Mucosa of gallbladder (tissue), 1 donor: ENCODE results near the gene IAH1. TPM values are rescaled to one million over a fixed set of nuclear protein-coding genes. Genes with fewer than 3 reads are reported as not detected.
"Not testable (repeated sequence)": the region's sequence is repeated elsewhere in the genome, so short reads cannot be mapped to it uniquely, and the experiment has no call there.

Experiments
- DNase-seq: peaks from one replicate; pipeline ENCODE4 v3.0.0-alpha.2; 2020; ENCODE audit warnings: low spot score
- total RNA-seq: library from RNA; stranded (reverse); gene quantifications from one replicate; pipeline ENCODE4 v1.2.1, GENCODE V29; 2021
- donor health status: DM: no; HTN: no; CAD: no.

The IAH1 gene
- total RNA-seq, 1 donor from 2014 or later, result 50.2 TPM

GRCh38 chr2:9473308-9473984 lies 905 bp upstream of the IAH1 start:
- DNase-seq, result no peak

DNA sequence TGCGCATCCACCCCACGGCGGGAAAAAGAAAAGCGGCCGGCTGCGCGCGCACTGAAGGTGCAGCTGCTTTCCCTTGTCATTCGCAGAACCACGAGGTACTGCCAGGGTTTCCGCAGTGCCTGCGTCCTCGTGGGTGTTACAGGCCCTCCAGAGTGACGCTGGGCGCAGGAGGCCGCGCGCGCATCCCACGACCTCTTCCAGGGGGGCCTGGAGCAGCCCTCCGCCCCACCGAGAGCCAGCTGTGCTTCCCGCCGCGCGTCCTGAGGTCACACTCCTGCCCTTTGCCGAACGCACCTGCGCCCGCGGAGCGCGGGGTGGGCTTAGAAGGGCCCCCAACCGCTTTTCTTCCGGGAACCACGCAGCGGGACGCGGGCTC lies 378 bp upstream of the IAH1 start:
- DNase-seq, result peak; percentile 39

GRCh38 chr2:9477914-9478313 lies 3.6 kb downstream of the IAH1 start:
- DNase-seq, result no peak

GRCh38 chr2:9478526-9478925 lies 4.2 kb downstream of the IAH1 start:
- DNase-seq, result no peak

DNA sequence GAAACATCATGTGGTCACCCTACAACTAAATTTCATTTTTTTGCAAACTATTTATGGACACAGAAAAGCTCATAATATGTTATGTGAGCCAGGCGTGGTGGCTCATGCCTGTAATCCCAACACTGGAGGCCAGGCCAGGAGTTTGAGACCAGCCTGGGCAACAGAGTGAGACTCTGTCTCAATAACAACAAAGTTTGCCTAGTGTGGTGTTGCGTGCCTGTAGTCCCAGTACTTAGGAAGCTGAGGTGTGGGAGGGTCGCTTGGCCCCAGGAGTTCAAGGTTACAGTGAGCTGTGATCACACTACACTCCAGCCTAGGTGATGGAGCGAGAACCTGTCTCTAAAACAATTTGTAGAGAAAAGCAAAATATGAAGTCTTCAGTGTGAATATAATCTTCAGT lies 5.8 kb downstream of the IAH1 start:
- DNase-seq, result no peak

DNA sequence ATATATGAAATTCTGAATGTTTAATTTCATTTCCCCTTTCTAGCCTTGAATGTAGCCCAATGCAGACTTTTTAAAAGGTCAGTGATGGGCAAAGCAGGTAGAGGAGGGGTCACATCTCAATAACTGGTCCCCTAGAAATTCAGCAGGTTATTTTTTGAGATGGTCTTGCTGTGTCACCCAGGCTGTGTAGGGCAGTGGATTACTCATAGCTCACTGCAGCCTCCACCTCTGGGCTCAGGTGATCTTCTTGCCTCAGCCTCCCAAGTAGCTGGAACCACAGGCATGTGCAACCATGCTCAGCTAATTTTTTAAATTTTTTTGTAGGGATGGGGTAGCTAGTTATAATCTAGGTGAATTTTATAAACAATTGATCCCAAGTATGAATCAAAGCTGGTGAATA lies 8.8 kb downstream of the IAH1 start:
- DNase-seq, result no peak

DNA sequence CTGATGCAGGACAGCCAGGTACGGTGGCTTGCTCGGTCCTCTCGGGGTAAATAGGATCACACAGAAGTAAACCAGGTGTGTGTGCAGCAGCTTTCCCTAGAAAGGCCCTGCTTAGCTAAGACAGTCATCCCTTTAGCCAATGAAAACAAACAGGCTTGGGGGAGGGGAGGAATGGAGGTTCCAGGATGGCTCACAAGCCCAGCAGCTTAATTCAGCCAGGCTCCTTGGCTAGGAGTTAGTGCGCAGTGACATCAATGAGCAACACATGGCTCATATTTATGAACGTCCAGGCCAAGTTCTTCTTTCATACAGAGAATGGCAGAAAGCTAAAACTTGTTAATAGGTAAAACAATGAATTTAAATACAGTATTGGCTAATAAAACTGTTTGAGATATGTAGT lies 10.2 kb downstream of the IAH1 start:
- DNase-seq, result no peak

- DNase-seq, result no peak
These were observed 14.5 kb downstream of the IAH1 start for GRCh38 chr2:9488583-9489547.

DNA sequence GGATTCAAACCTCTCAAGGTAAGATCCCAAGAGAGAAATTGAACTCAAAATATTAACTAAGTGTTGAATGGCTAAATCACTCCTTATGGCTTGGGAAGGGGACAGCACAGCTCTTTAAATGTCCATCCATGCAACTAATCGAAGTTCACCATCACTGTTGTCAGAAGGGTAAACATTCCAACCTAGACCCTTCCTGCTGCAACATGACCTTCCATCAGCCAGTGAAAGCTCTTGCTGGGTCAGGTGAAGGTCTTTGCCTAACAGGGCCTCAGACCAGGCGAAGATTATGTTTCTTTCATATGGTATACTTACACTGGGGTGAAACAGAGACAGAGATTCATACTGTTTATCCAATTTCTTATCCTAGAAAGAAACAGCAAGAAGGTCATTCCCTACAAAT lies 16.4 kb downstream of the IAH1 start:
- no peak for DNase-seq

- no peak for DNase-seq
These were observed 18.6 kb downstream of the IAH1 start for GRCh38 chr2:9492927-9493326.

DNA sequence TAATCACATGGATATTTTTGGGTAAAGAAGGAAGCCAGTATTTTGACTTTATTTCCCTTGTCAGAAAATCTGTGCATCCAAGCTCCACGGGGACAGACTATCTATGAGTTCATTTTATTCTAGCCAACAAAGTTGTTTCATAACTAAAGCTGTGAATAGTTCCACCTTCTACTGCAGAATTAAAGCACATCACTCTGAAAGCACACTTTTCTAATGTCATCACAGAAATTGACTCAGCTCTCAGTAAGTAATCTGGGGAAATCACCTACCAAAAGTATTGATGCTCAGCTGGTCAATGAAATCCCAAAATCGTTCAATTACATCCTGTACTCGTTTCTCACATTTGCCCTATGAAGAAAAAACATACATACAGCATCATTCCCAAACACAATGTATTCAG lies 19.1 kb downstream of the IAH1 start:
- no peak for DNase-seq

DNA sequence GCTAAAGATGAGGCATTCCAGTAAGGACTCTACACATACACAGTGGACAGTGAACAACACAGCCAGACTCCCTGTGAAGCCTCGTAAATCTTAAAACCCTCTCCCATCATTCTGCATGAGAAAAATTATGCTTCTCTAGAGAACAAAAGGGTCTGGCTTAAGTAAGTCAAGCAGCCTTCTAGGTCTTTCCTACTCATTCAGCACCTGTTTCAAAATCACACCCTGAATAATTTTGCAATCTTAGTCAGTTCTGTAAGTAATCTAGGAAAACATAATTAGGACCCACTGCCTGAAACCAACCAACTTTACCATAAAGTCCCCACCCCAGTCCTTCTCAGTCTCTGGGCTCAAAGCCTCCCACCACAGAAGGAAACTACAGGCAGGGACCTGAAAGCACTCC lies 19.7 kb downstream of the IAH1 start:
- DNase-seq, result no peak

DNA sequence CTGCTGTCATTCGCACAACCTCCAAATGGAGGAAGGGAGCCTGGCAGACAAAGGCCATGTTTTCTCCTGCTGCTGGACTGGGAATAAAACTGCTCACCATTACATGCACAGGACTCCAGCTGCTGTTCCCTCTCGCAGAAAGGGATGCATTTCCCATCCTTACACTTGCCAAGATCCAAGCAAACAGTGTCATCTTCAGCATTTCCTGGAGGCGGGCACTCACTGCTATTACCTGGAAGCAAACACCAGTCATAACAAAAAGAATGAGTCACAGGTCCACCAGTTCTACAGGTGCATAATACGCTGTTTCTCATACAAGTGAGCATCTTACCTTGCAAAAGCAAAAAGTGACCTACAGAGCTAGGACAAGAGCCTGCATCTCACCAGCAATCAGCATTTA lies 22.7 kb downstream of the IAH1 start:
- no peak for DNase-seq

DNA sequence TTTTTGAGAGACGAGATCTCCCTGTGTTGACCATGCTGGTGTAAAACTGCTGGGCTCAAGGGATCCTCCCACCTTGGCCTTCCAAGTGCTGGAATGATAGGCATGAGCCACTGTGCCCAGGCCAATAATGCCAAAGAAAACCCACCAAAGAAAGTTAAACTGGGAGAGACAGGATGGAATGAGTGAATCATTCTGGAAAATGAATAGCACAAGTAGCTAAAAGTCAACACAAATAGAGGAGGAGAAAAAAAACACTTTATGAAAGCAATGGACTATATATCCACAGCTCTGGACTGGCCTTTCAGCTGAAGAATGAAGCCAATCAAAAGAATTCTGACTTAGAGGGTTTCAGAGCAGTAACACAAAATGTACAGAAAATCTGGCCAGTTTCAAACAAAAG lies 23.9 kb downstream of the IAH1 start:
- no peak for DNase-seq

DNA sequence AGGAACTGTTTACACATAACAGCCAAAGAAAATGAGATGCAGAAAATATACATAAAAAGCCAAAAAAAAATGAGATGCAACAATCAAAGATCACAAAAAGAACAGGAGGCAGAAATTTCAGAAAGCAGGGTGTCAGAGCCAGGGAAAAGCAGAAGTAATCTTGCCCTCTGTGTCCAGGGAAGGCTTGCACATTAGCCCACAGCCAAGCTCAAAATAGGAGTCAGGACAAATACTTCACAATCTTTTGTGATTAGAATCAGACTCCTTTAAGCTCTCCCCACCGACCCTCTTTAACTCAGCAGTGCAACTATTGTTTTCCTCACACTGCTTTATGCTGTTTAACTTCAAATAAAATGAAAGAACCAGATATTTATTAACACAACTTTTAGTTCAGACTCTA lies 34.6 kb downstream of the IAH1 start:
- DNase-seq, result no peak

DNA sequence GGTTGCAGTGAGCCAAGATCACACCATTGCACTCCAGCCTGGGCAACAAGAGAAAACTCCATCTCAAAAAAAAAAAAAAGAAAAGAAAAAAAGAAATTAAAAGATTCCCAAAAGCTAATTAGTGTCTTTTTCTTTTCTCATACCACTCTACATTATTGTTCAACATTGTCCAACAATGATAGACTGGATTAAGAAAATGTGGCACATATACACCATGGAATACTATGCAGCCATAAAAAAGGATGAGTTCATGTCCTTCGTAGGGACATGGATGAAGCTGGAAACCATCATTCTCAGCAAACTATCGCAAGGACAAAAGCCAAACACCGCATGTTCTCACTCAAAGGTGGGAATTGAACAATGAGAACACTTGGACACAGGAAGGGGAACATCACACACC lies 39.6 kb downstream of the IAH1 start:
- DNase-seq, result not testable (repeated sequence)

DNA sequence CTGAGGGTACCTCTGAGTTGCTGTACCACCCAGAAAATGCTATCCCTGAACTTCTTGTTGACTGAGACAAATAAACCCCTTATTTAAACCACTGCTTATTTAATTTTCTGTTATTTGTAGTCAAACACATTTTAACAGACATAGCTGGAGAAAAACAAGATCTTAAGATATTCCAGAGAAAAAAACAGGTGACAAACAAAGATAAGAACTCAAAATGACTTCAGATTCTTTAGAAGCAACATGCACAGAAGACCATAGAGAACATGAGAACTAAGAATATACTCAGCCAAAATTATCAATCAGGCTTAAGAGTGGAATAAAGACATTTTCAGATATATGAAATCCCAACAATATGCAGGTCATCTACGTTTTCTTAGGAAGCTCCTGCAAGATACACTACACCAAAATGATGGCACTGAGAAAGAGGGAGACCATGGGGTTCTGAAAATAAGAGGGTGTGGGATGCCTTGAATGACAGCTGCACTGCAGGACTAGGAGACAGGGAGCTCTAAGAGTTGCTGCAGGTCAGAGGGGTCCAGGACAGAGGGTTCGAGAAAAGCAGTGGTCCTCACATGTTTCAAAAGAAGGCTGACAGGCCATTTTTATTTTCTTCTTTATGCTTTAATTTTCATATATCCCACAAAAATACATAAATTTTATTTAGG lies 42.9 kb downstream of the IAH1 start:
- no peak for DNase-seq

GRCh38 chr2:9518163-9518562 lies 43.8 kb downstream of the IAH1 start:
- DNase-seq, result no peak

GRCh38 chr2:9518780-9519179 lies 44.4 kb downstream of the IAH1 start:
- no peak for DNase-seq

- DNase-seq, result no peak
These were observed 44.9 kb downstream of the IAH1 start for GRCh38 chr2:9519250-9519649.

GRCh38 chr2:9524291-9524690 lies 49.9 kb downstream of the IAH1 start:
- no peak for DNase-seq

DNA sequence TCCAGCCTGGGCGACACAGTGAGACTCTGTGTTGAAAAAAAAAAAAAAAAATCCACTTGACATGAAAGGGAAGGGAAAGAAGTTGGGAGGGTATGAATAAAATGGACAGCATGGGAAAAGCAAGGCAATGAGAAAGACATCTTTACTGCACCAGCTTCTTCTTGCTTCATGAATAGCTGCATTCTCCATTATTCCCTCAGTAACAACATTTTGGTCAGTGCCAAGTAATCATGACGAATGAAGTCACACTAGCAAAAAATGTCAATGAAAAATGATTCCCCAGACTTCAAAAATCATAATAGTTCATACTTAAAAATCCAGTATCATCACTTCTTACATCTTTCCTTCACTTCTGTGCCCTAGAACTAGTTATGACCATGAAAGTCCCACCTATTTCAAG lies 50.9 kb downstream of the IAH1 start:
- DNase-seq, result no peak
